DND-41 (cell line): ENCODE results near the gene CALR.
"Not testable (repeated sequence)": the region's sequence is repeated elsewhere in the genome, so short reads cannot be mapped to it uniquely, and the experiment has no call there.

Experiments used
- ATAC-seq: fragments of 200-7000 bp; cut with Tn5 transposase; 3 replicates; pipeline ENCODE4 v1.9.1; 2021; ENCODE audit warnings: low read depth; ENCODE audit not compliant: insufficient read depth
- DNase-seq: peaks from one replicate; pipeline ENCODE4 v3.0.0-alpha.2; 2020
- H2AFZ ChIP-seq: 2 replicates; pipeline ENCODE4 v1.6.0; 2012; ENCODE audit warnings: low read depth, low read length
- H3K27ac ChIP-seq: 2 replicates; pipeline ENCODE4 v1.5.1; 2012; ENCODE audit warnings: low read length, inconsistent platforms
- H3K27me3 ChIP-seq: fragments of 200-600 bp; sonication (generic); 2 replicates; pipeline ENCODE4 v1.6.0; 2012; ENCODE audit warnings: low read length, mild to moderate bottlenecking, inconsistent platforms; ENCODE audit not compliant: insufficient read depth, poor library complexity
- H3K36me3 ChIP-seq: 2 replicates; pipeline ENCODE4 v1.5.1; 2012; ENCODE audit warnings: low read length, inconsistent platforms; ENCODE audit not compliant: insufficient read depth
- H3K4me1 ChIP-seq: 2 replicates; pipeline ENCODE4 v1.5.1; 2012; ENCODE audit warnings: mild to moderate bottlenecking, low read length; ENCODE audit not compliant: insufficient read depth
- H3K4me2 ChIP-seq: 2 replicates; pipeline ENCODE4 v1.6.0; 2012; ENCODE audit warnings: mild to moderate bottlenecking, moderate library complexity, low read length, inconsistent platforms; ENCODE audit not compliant: insufficient read depth
- H3K4me3 ChIP-seq, 2 experiments: fragments of 200-600 bp in 1 of 2; shearing (Covaris generic) in 1 of 2; 2 replicates each; pipeline ENCODE4 v1.5.1; 2012 to 2016; ENCODE audit warnings: inconsistent platforms in 2 of 2, low read length in 2 of 2, mild to moderate bottlenecking in 2 of 2, low read depth in 1 of 2, moderate library complexity in 1 of 2
- H3K79me2 ChIP-seq: 2 replicates; pipeline ENCODE4 v1.6.0; 2012; ENCODE audit warnings: low read length, inconsistent platforms; ENCODE audit not compliant: insufficient read depth
- H3K9ac ChIP-seq: 2 replicates; pipeline ENCODE4 v1.6.0; 2012; ENCODE audit warnings: low read depth, mild to moderate bottlenecking, inconsistent platforms, low read length, moderate library complexity
- H3K9me3 ChIP-seq: 2 replicates; pipeline ENCODE4 v1.5.1; 2012; ENCODE audit warnings: low read length, moderate library complexity, mild to moderate bottlenecking, inconsistent platforms; ENCODE audit not compliant: insufficient read depth, severe bottlenecking
- H4K20me1 ChIP-seq: 2 replicates; pipeline ENCODE4 v1.6.0; 2012; ENCODE audit warnings: low read length; ENCODE audit not compliant: insufficient read depth
- CTCF ChIP-seq: IDR thresholded peaks from 2 replicates; pipeline ENCODE4 v1.5.1; 2012; ENCODE audit warnings: borderline replicate concordance, low read length, moderate library complexity, mild to moderate bottlenecking; ENCODE audit not compliant: poor library complexity, severe bottlenecking; ENCODE audit errors: extremely low read depth
- EZH2 ChIP-seq: IDR thresholded peaks from 3 replicates; pipeline ENCODE4 v1.6.1; 2012; ENCODE audit warnings: borderline replicate concordance, low read depth, mild to moderate bottlenecking, moderate library complexity, low read length, inconsistent platforms; ENCODE audit not compliant: severe bottlenecking

Gene CALR

GRCh38 chr19:12913011-12913561 is 25.3 kb upstream of the CALR start:
- no peak for ATAC-seq
- H3K4me2 ChIP-seq, result peak overlapping the region; percentile 46; the same call in 1 of the 2 replicates
- no peaks in the 10 kb centered on the region for H3K9me3 ChIP-seq
- TF ChIP-seq CTCF, result no peak
- TF ChIP-seq EZH2, result no peak
- peak overlapping the region; percentile 83 for H3K27ac ChIP-seq
- DNase-seq, result no peak
- peak overlapping the region; percentile 48 for H3K9ac ChIP-seq
- no peak overlapping the region for H3K4me3 ChIP-seq
- no peaks in the 10 kb centered on the region for H4K20me1 ChIP-seq
- 0 out of 2 replicates have a peak, but pooled peaks cover 2% of the 10 kb centered on the region for H3K79me2 ChIP-seq
- H3K36me3 ChIP-seq, result no peaks in the 10 kb centered on the region; the same call in none of the 2 replicates
- no peaks in the 10 kb centered on the region for H3K27me3 ChIP-seq
- H2AFZ ChIP-seq, result no peak overlapping the region
- H3K4me1 ChIP-seq, result peaks cover 29% of the 10 kb centered on the region

- H3K27ac ChIP-seq, result peak overlapping the region; percentile 83
These were observed 24.3 kb upstream of the CALR start for GRCh38 chr19:12913851-12914690.

GRCh38 chr19:12915860-12916259 is 22.5 kb upstream of the CALR start:
- not testable (repeated sequence) for H3K4me3 ChIP-seq, H3K79me2 ChIP-seq, H3K36me3 ChIP-seq, H3K27ac ChIP-seq, H3K27me3 ChIP-seq, DNase-seq, H3K4me2 ChIP-seq, H4K20me1 ChIP-seq, ATAC-seq, H3K9ac ChIP-seq, H2AFZ ChIP-seq, H3K9me3 ChIP-seq
- H3K4me1 ChIP-seq, result peaks cover 45% of the 10 kb centered on the region

More at GRCh38 chr19:12913851-12914690, 24.3 kb upstream of the CALR start:
- H3K4me2 ChIP-seq, result peak overlapping the region; percentile 46
- DNase-seq, result peak; percentile 74
- H4K20me1 ChIP-seq, result no peaks in the 10 kb centered on the region
- peak overlapping the region; percentile 48 for H3K9ac ChIP-seq
- peak overlapping the region; percentile 55 for H2AFZ ChIP-seq
- no peak for TF ChIP-seq EZH2
- TF ChIP-seq CTCF, result peak; percentile 2
- H3K27me3 ChIP-seq, result no peaks in the 10 kb centered on the region
- H3K4me3 ChIP-seq, result peak overlapping the region in 1 of 2 experiments; percentile 28; a peak in 2 of 4 replicates
- no peaks in the 10 kb centered on the region for H3K9me3 ChIP-seq
- peak; percentile 80 for ATAC-seq
- H3K4me1 ChIP-seq, result peaks cover 39% of the 10 kb centered on the region
- H3K36me3 ChIP-seq, result no peaks in the 10 kb centered on the region; the same call in 1 of the 2 replicates
- peaks cover 6% of the 10 kb centered on the region; the same call in 1 of the 2 replicates for H3K79me2 ChIP-seq

- ATAC-seq, result no peak
- Histone ChIP-seq H3K4me1 (peaks cover 44% of the 10 kb centered on the region), H3K27me3 (no peaks in the 10 kb centered on the region), H3K79me2 (peaks cover 6% of the 10 kb centered on the region; the same call in 1 of the 2 replicates), H2AFZ (no peak overlapping the region), H3K27ac (peak overlapping the region; percentile 99), H3K36me3 (peaks cover 11% of the 10 kb centered on the region), H3K9me3 (no peaks in the 10 kb centered on the region), H3K4me2 (peak overlapping the region; percentile 73), H3K9ac (peak overlapping the region; percentile 73), H4K20me1 (no peaks in the 10 kb centered on the region), H3K4me3 (peak overlapping the region in 1 of 2 experiments; percentile 62; a peak in 2 of 4 replicates)
- TF ChIP-seq EZH2 (no peak), CTCF (no peak)
- no peak for DNase-seq
These were observed 20.2 kb upstream of the CALR start for GRCh38 chr19:12918253-12918652.
